SU-DHL-6 (cell line): ENCODE data around the gene FAF2.

Experiments
- H2AFZ ChIP-seq: fragments of 200-600 bp; sonication (generic); 2 replicates; pipeline ENCODE4 v1.6.1; 2014; ENCODE audit warnings: low read depth, mild to moderate bottlenecking, moderate library complexity, mixed read lengths, antibody characterized with exemption, low read length; ENCODE audit not compliant: severe bottlenecking
- H3F3A ChIP-seq: fragments of 200-600 bp; shearing (Covaris generic); 2 replicates; pipeline ENCODE4 v1.6.0; 2016; ENCODE audit warnings: antibody characterized with exemption, mild to moderate bottlenecking; ENCODE audit not compliant: insufficient read depth
- H3K27ac ChIP-seq: fragments of 200-600 bp; sonication (generic); 2 replicates; pipeline ENCODE4 v1.5.1; 2016; ENCODE audit warnings: low read depth, mild to moderate bottlenecking, low read length, moderate library complexity, mixed read lengths
- H3K27me3 ChIP-seq: fragments of 200-600 bp; sonication (generic), shearing (Covaris generic); 2 replicates; pipeline ENCODE4 v1.6.0; 2014; ENCODE audit warnings: mild to moderate bottlenecking, low read length
- H3K36me3 ChIP-seq: fragments of 200-600 bp; sonication (generic); 2 replicates; pipeline ENCODE4 v1.6.1; 2014; ENCODE audit warnings: mild to moderate bottlenecking, low read length, mixed read lengths
- H3K4me2 ChIP-seq: fragments of 300-600, 200-600 bp; shearing (Covaris generic), sonication (generic); 2 replicates; pipeline ENCODE4 v1.6.0; 2014; ENCODE audit warnings: low read length, low read depth, mild to moderate bottlenecking; ENCODE audit not compliant: poor library complexity, severe bottlenecking
- H3K4me3 ChIP-seq: fragments of 200-600 bp; sonication (generic); 2 replicates; pipeline ENCODE4 v1.5.1; 2014; ENCODE audit warnings: antibody characterized with exemption, low read length, mild to moderate bottlenecking, mixed read lengths; ENCODE audit not compliant: insufficient read depth, poor library complexity, severe bottlenecking
- H3K79me2 ChIP-seq: fragments of 200-600 bp; sonication (generic); 2 replicates; pipeline ENCODE4 v1.6.1; 2014; ENCODE audit warnings: mild to moderate bottlenecking, low read length, moderate library complexity; ENCODE audit not compliant: insufficient read depth
- H3K9ac ChIP-seq: fragments of 200-600 bp; sonication (generic); 2 replicates; pipeline ENCODE4 v1.7.0; 2014; ENCODE audit warnings: mild to moderate bottlenecking, low read length
- H3K9me2 ChIP-seq: fragments of 200-600 bp; sonication (generic); replicated peaks from 2 replicates; pipeline ENCODE4 v1.6.1; 2014; ENCODE audit warnings: low read length; ENCODE audit not compliant: insufficient read depth
- H3K9me3 ChIP-seq: fragments of 200-600 bp; sonication (generic); 2 replicates; pipeline ENCODE4 v1.6.1; 2014; ENCODE audit warnings: low read length, mixed read lengths; ENCODE audit not compliant: insufficient read depth
- H4K20me1 ChIP-seq: fragments of 200-600 bp; sonication (generic); 2 replicates; pipeline ENCODE4 v1.6.1; 2014; ENCODE audit warnings: low read depth, mild to moderate bottlenecking, antibody characterized with exemption, low read length, moderate library complexity, mixed read lengths
- EZH2phosphoT487 ChIP-seq: fragments of 200-600 bp; sonication (generic), shearing (Covaris generic); conservative IDR thresholded peaks from 2 replicates; pipeline ENCODE4 v1.6.1; 2018; ENCODE audit warnings: mild to moderate bottlenecking, antibody characterized with exemption, low read length, moderate library complexity, mixed read lengths
- TF ChIP-seq, protein P1 (sequence below): fragments of 200-600 bp; sonication (generic); IDR thresholded peaks from one replicate; pipeline ENCODE4 v1.5.1; 2017; ENCODE audit warnings: antibody characterized with exemption, mild to moderate bottlenecking, low read length, moderate library complexity; ENCODE audit not compliant: insufficient read depth, poor library complexity, severe bottlenecking

FAF2 gene

DNA sequence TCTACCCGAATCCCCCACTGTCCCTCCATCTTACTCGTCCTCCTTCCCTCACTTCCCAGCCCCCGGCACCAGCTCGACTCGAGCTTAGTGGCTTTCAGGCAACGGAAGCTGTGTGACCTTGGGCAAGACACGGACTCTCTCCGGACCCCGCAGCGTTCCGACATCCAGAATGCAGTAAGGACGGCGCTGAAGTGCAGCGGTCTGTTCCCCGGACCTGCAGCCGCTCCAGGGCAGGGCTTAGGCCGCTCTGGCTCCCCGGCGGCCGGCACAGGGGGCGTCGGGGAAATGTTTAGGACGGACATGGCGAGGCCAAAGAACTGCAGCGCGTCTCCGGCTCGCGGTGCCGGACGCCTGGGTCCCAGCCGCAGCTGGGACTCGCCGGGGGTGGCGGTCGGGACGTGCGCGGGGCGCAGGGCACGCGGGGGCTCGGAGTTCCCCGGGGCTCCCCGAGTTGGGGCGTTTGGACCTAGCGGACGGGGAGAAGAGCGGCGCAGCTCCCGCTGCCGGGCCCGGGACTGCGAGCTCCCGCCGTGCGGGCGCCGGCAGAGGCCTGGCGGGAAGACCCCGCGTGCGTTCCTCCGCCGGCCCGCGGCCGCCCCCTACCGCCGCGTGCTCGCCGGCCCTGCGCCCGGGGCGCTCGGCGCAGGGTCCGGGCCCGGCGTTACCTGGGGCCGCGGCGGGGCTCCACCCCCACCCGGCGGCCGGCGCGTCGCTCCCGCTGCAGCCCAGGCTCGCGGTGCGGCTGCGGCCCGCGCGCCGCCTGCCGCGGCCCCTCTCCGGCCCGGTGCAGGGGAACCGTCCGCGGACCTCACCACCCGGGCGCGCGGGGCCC lies 94.6 kb downstream of the FAF2 start:
- H3F3A ChIP-seq = peaks cover 11% of the 10 kb centered on the region
- H2AFZ ChIP-seq = peak overlapping the region; percentile 56
- TF ChIP-seq, protein P1, sequence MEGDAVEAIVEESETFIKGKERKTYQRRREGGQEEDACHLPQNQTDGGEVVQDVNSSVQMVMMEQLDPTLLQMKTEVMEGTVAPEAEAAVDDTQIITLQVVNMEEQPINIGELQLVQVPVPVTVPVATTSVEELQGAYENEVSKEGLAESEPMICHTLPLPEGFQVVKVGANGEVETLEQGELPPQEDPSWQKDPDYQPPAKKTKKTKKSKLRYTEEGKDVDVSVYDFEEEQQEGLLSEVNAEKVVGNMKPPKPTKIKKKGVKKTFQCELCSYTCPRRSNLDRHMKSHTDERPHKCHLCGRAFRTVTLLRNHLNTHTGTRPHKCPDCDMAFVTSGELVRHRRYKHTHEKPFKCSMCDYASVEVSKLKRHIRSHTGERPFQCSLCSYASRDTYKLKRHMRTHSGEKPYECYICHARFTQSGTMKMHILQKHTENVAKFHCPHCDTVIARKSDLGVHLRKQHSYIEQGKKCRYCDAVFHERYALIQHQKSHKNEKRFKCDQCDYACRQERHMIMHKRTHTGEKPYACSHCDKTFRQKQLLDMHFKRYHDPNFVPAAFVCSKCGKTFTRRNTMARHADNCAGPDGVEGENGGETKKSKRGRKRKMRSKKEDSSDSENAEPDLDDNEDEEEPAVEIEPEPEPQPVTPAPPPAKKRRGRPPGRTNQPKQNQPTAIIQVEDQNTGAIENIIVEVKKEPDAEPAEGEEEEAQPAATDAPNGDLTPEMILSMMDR = no peak
- TF ChIP-seq EZH2phosphoT487 = no peak
- no peaks in the 10 kb centered on the region for H3K79me2 ChIP-seq
- peak overlapping the region; percentile 100 for H3K4me2 ChIP-seq
- peak overlapping the region; percentile 80 for H3K4me3 ChIP-seq
- H3K9me3 ChIP-seq = no peaks in the 10 kb centered on the region
- no peaks in the 10 kb centered on the region for H3K27me3 ChIP-seq
- no peaks in the 10 kb centered on the region for H3K9me2 ChIP-seq
- H3K36me3 ChIP-seq = no peaks in the 10 kb centered on the region
- H4K20me1 ChIP-seq = no peaks in the 10 kb centered on the region
- H3K9ac ChIP-seq = peak overlapping the region; percentile 76
- no peak overlapping the region; the same call in 1 of the 2 replicates for H3K27ac ChIP-seq

DNA sequence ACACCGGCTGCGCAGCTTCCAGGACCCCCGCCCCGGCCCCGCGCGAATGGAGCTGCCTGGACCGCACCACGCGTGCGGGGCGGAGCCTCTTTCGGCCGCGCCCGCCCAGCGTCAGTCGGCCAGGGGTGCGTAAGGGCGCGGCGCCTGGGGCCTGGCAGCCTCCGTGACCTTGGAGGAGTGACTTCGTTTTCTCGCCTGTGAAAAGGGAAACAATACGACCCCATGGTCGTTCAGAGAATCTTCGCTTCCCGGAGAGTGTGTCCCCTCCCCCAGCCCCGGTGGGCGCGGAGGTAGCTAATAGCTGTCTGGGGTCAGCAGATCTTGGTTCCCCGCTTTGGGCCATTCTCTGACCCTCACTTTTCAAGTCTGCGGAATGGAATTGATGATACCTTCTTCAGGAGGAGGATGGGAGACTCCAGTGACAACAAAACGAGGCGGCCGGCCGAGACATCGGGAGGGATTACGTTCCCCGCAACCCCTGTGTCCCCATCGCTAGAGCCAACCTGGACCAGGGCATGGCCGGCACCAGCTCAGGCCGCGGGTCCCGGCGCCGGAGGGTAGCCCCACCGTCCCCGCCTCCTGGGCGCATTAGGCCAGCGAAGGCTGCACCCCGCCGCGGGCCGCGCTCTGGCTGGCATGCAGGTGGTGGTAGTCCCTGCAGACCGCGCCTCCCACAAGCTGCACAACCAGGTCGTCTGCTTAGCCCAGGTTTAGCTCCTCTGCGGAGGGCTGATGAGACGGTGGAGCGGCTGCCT lies 95.4 kb downstream of the FAF2 start:
- Histone ChIP-seq H3K4me2 (peak overlapping the region; percentile 100), H3K9me3 (no peaks in the 10 kb centered on the region), H4K20me1 (no peaks in the 10 kb centered on the region), H3K27me3 (no peaks in the 10 kb centered on the region), H3K27ac (peak overlapping the region; percentile 27), H3K36me3 (no peaks in the 10 kb centered on the region), H3K9ac (peak overlapping the region; percentile 76), H2AFZ (peak overlapping the region; percentile 100), H3K9me2 (no peaks in the 10 kb centered on the region), H3F3A (peaks cover 10% of the 10 kb centered on the region), H3K4me3 (peak overlapping the region; percentile 80), H3K79me2 (no peaks in the 10 kb centered on the region)
- no peak for TF ChIP-seq EZH2phosphoT487
- TF ChIP-seq, protein P1 = no peak

DNA sequence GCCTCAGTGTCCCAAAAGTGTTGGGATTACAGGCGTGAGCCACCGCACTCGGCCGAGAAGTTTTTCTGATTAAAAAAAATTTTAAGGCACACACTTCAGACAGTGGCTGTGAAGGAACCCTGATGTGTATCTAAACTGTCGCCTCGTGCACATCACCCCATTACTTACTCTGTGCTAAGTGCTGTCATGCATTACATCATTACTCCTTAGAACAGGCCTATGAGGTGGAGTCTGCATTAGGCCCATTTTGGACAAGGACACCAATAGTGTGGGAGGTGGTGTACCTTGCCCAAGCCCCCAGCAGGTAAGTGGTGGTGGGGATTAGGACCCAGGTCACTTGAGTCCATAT lies 97.2 kb downstream of the FAF2 start:
- H3K4me3 ChIP-seq = no peak overlapping the region
- no peak overlapping the region for H3K4me2 ChIP-seq
- H3K9me2 ChIP-seq = no peaks in the 10 kb centered on the region
- no peak for TF ChIP-seq EZH2phosphoT487
- TF ChIP-seq, protein P1 = no peak
- no peaks in the 10 kb centered on the region for H3K36me3 ChIP-seq
- H3K79me2 ChIP-seq = no peaks in the 10 kb centered on the region
- no peak overlapping the region for H3K9ac ChIP-seq
- no peak overlapping the region for H3K27ac ChIP-seq
- no peaks in the 10 kb centered on the region for H4K20me1 ChIP-seq
- peaks cover 5% of the 10 kb centered on the region for H3F3A ChIP-seq
- no peaks in the 10 kb centered on the region for H3K27me3 ChIP-seq
- no peak overlapping the region for H2AFZ ChIP-seq
- no peaks in the 10 kb centered on the region for H3K9me3 ChIP-seq
